Liver (tissue), 9 donors: ENCODE data around the gene STOM. TPM values are rescaled to one million over a fixed set of nuclear protein-coding genes. Genes with fewer than 3 reads are reported as not detected.

ENCODE experiments used
- DNase-seq: peaks from one replicate; pipeline ENCODE4 v3.0.0-alpha.2; 2017; ENCODE audit warnings: low spot score
- H3K27ac ChIP-seq, 2 donors: one replicate each; pipeline ENCODE4 v1.7.0; 2013; ENCODE audit warnings: inconsistent platforms in 2 of 2, low read length in 2 of 2, control low read depth in 1 of 2, low read depth in 1 of 2, mild to moderate bottlenecking in 1 of 2
- H3K27me3 ChIP-seq, 4 donors: one replicate each; pipeline versions ENCODE4 v1.6.1 to v1.7.0; 2013; ENCODE audit warnings: low read length in 3 of 4, inconsistent platforms in 1 of 4, mild to moderate bottlenecking in 1 of 4, moderate library complexity in 1 of 4; ENCODE audit not compliant: control insufficient read depth in 4 of 4, insufficient read depth in 4 of 4
- H3K36me3 ChIP-seq, 4 donors: one replicate each; pipeline versions ENCODE4 v1.6.1 to v1.7.0; 2013; ENCODE audit warnings: low read length in 3 of 4, mild to moderate bottlenecking in 3 of 4, low read depth in 1 of 4, moderate library complexity in 1 of 4; ENCODE audit not compliant: control insufficient read depth in 4 of 4, insufficient read depth in 3 of 4
- H3K4me1 ChIP-seq, 4 donors: one replicate each; pipeline versions ENCODE4 v1.6.1 to v1.7.0; 2013; ENCODE audit warnings: low read length in 3 of 4, mild to moderate bottlenecking in 3 of 4, moderate library complexity in 1 of 4; ENCODE audit not compliant: control insufficient read depth in 4 of 4, insufficient read depth in 4 of 4
- H3K4me3 ChIP-seq, 3 donors: one replicate each; pipeline versions ENCODE4 v1.6.1 to v1.7.0; 2013; ENCODE audit warnings: low read length in 3 of 3, control low read depth in 1 of 3, low read depth in 1 of 3, mild to moderate bottlenecking in 1 of 3
- H3K9ac ChIP-seq, 2 donors: one replicate each; pipeline ENCODE4 v1.7.0; 2013; ENCODE audit warnings: low read length in 2 of 2, mild to moderate bottlenecking in 2 of 2, moderate library complexity in 2 of 2, control low read depth in 1 of 2, low read depth in 1 of 2
- H3K9me3 ChIP-seq, 4 donors: one replicate each; pipeline versions ENCODE4 v1.6.1 to v1.7.0; 2013; ENCODE audit warnings: low read length in 3 of 4; ENCODE audit not compliant: control insufficient read depth in 4 of 4
- EGR1 ChIP-seq, 2 donors: IDR thresholded peaks; 2 replicates each; pipeline ENCODE4 v1.6.1; 2016 to 2018; ENCODE audit warnings: antibody characterized with exemption in 2 of 2, low read depth in 2 of 2
- FOXA1 ChIP-seq: IDR thresholded peaks from 2 replicates; pipeline ENCODE4 v1.6.1; 2016; ENCODE audit warnings: antibody characterized with exemption
- FOXA2 ChIP-seq: IDR thresholded peaks from 2 replicates; pipeline ENCODE4 v1.6.1; 2016; ENCODE audit warnings: antibody characterized with exemption
- GABPA ChIP-seq, 2 donors: IDR thresholded peaks in 1 of 2; conservative IDR thresholded peaks in 1 of 2; 2 replicates each; pipeline ENCODE4 v1.6.1; 2016; ENCODE audit warnings: antibody characterized with exemption in 2 of 2, mild to moderate bottlenecking in 1 of 2, moderate library complexity in 1 of 2
- HNF4A ChIP-seq, 2 donors: conservative IDR thresholded peaks; 2 replicates each; pipeline ENCODE4 v1.6.1; 2016; ENCODE audit warnings: antibody characterized with exemption in 2 of 2, mild to moderate bottlenecking in 2 of 2
- HNF4G ChIP-seq: IDR thresholded peaks from 2 replicates; pipeline ENCODE4 v1.6.1; 2016; ENCODE audit warnings: antibody characterized with exemption
- JUND ChIP-seq, 2 donors: IDR thresholded peaks; 2 replicates each; pipeline ENCODE4 v1.6.1; 2016; ENCODE audit warnings: antibody characterized with exemption in 2 of 2
- NR2F2 ChIP-seq: IDR thresholded peaks from 2 replicates; pipeline ENCODE4 v1.6.1; 2016; ENCODE audit warnings: antibody characterized with exemption
- RAD21 ChIP-seq, 2 donors: IDR thresholded peaks; 2 replicates each; pipeline ENCODE4 v1.6.1; 2016; ENCODE audit warnings: antibody characterized with exemption in 2 of 2, mild to moderate bottlenecking in 2 of 2
- RXRA ChIP-seq, 2 donors: IDR thresholded peaks; 2 replicates each; pipeline ENCODE4 v1.6.1; 2017 to 2018; ENCODE audit warnings: antibody characterized with exemption in 2 of 2, mild to moderate bottlenecking in 1 of 2
- SP1 ChIP-seq: IDR thresholded peaks from 2 replicates; pipeline ENCODE4 v1.6.1; 2018; ENCODE audit warnings: antibody characterized with exemption, mild to moderate bottlenecking
- TAF1 ChIP-seq: conservative IDR thresholded peaks from 2 replicates; pipeline ENCODE4 v1.6.1; 2016; ENCODE audit warnings: antibody characterized with exemption, mild to moderate bottlenecking
- YY1 ChIP-seq: IDR thresholded peaks from 2 replicates; pipeline ENCODE4 v1.6.1; 2016; ENCODE audit warnings: antibody characterized with exemption, mild to moderate bottlenecking
- WGBS: extraction: QIAGEN DNeasy Blood & Tissue Kit; methylation state at CpG from one replicate; pipeline ENCODE4 v1.1.7; 2013; 5-methylcytosine and 5-hydroxymethylcytosine counted together
- polyA plus RNA-seq, 2 donors: library from polyadenylated mRNA; stranded (reverse) in 1 of 2; unstranded in 1 of 2; fragments of 200-250 nt in 1 of 2; fragments of >200 nt in 1 of 2; fragmentation: Nextera tagmentation in 1 of 2; extraction: Ambion mirVana in 1 of 2; gene quantifications; one replicate each; pipeline versions ENCODE4 v1.2.1 to v1.2.3, GENCODE V29; 2013 to 2015
- total RNA-seq, 2 donors: library from RNA; depleted of rRNA; stranded (reverse); fragments of >200 nt; gene quantifications; one replicate each; pipeline ENCODE4 v1.2.3, GENCODE V29; 2014
- TF ChIP-seq, protein P1 (sequence below): IDR thresholded peaks from 2 replicates; pipeline ENCODE4 v1.6.1; 2016; ENCODE audit warnings: antibody characterized with exemption
- TF ChIP-seq, protein P2 (sequence below): IDR thresholded peaks from 2 replicates; pipeline ENCODE4 v1.6.1; 2016; ENCODE audit warnings: antibody characterized with exemption
- TF ChIP-seq, protein P3 (sequence below): IDR thresholded peaks from 2 replicates; pipeline ENCODE4 v1.6.1; 2016; ENCODE audit warnings: antibody characterized with exemption
- TF ChIP-seq, protein P4 (sequence below): fragments of 150-350 bp; IDR thresholded peaks from 2 replicates; pipeline ENCODE4 v1.5.1; 2017; ENCODE audit warnings: improper control_type of control experiment, low read depth, low read length; ENCODE audit not compliant: missing input control
- TF ChIP-seq, protein P5 (sequence below): IDR thresholded peaks from 2 replicates; pipeline ENCODE4 v1.6.1; 2016; ENCODE audit warnings: antibody characterized with exemption, mild to moderate bottlenecking
- donor health status: healthy.
- donor health status: healthy.
- donor health status: healthy.
- donor health status: healthy.
- donor health status: healthy.

Gene STOM
- total and polyA plus RNA-seq, 4 donors = 150 to 398 (median 265) TPM

DNA sequence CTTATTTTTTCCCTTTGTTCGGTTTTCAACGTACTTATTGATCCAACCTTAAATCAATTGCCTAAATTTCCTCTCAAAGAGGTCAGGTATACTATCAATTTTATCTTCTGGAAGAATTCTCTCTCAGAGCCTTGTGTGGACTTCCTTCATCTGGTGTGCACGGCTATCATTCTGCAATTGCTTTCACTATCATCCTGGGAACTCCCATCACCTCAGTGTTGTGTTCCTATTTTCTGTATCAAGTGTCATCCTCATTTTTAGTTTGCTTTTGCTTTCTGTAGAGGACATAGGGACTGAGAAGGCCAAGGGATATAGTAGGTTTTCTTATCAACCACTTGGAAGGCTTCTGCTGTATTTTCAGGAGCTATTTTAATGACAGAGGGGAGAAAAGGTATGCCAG, 11.3 kb downstream of the STOM start:
- H3K36me3 ChIP-seq = peaks cover 3 to 19% (median 14%) of the 10 kb centered on the region in 4 donors
- TF ChIP-seq, protein P1, sequence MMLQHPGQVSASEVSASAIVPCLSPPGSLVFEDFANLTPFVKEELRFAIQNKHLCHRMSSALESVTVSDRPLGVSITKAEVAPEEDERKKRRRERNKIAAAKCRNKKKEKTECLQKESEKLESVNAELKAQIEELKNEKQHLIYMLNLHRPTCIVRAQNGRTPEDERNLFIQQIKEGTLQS = no peak
- no peak for TF ChIP-seq RXRA (IDR thresholded peaks at IDR 0.05)
- TF ChIP-seq HNF4A (conservative IDR thresholded peaks at IDR 0.05) = no peak
- TF ChIP-seq NR2F2 = no peak
- H3K27me3 ChIP-seq = no peaks in the 10 kb centered on the region
- peak overlapping the region; percentile 17 to 60 for H3K9ac ChIP-seq
- no peak for DNase-seq
- peaks cover 7 to 38% (median 22%) of the 10 kb centered on the region in 4 donors for H3K4me1 ChIP-seq
- H3K4me3 ChIP-seq = no peak overlapping the region
- H3K9me3 ChIP-seq = no peaks in the 10 kb centered on the region
- peak overlapping the region; percentile 77 to 79 for H3K27ac ChIP-seq
- 15% methylated on average over 3 of the region's 3 CpGs for WGBS

DNA sequence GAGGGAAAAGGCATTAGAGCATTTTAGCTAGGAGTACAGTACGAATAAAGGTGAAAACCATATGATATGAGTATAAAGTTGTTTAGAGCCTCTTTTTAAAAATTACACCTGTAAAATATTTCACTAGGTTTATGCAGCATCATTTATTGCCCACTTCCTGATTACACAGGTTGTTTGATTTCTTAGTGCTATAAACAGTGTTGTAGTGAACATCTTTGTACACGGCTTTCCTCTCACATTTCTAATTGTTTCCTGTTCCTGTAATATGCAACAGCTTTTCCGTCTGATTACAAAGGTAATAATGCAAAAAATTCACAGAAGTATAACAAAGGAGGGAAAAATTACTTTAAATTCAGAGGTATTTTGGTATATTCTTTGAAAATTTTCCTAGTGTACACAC, 13.0 kb downstream of the STOM start:
- Histone ChIP-seq H3K27ac (peak overlapping the region; percentile 61 to 65), H3K36me3 (peaks cover 6 to 34% (median 26%) of the 10 kb centered on the region in 4 donors), H3K4me1 (peaks cover 7 to 24% (median 13%) of the 10 kb centered on the region in 4 donors), H3K9me3 (no peaks in the 10 kb centered on the region), H3K27me3 (no peaks in the 10 kb centered on the region), H3K4me3 (no peak overlapping the region), H3K9ac (no peak overlapping the region)
- WGBS = 73% methylated on average over 3 of the region's 3 CpGs
- TF ChIP-seq SP1 = no peak
- no peak for TF ChIP-seq EGR1 (IDR thresholded peaks at IDR 0.05; ENCODE audit: low read depth in 2 of 2)
- no peak for TF ChIP-seq JUND (IDR thresholded peaks at IDR 0.05)
- TF ChIP-seq FOXA2 = no peak
- TF ChIP-seq FOXA1 = no peak
- TF ChIP-seq GABPA (IDR thresholded peaks at IDR 0.05 in 1 of 2, conservative IDR thresholded peaks at IDR 0.05 in 1 of 2) = no peak
- TF ChIP-seq, protein P2, sequence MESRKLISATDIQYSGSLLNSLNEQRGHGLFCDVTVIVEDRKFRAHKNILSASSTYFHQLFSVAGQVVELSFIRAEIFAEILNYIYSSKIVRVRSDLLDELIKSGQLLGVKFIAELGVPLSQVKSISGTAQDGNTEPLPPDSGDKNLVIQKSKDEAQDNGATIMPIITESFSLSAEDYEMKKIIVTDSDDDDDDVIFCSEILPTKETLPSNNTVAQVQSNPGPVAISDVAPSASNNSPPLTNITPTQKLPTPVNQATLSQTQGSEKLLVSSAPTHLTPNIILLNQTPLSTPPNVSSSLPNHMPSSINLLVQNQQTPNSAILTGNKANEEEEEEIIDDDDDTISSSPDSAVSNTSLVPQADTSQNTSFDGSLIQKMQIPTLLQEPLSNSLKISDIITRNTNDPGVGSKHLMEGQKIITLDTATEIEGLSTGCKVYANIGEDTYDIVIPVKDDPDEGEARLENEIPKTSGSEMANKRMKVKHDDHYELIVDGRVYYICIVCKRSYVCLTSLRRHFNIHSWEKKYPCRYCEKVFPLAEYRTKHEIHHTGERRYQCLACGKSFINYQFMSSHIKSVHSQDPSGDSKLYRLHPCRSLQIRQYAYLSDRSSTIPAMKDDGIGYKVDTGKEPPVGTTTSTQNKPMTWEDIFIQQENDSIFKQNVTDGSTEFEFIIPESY = no peak
- TF ChIP-seq, protein P1 = no peak
- TF ChIP-seq, protein P3, sequence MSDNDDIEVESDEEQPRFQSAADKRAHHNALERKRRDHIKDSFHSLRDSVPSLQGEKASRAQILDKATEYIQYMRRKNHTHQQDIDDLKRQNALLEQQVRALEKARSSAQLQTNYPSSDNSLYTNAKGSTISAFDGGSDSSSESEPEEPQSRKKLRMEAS = no peak
- no peak for TF ChIP-seq RAD21 (IDR thresholded peaks at IDR 0.05)
- no peak for TF ChIP-seq RXRA (IDR thresholded peaks at IDR 0.05)
- TF ChIP-seq, protein P4, sequence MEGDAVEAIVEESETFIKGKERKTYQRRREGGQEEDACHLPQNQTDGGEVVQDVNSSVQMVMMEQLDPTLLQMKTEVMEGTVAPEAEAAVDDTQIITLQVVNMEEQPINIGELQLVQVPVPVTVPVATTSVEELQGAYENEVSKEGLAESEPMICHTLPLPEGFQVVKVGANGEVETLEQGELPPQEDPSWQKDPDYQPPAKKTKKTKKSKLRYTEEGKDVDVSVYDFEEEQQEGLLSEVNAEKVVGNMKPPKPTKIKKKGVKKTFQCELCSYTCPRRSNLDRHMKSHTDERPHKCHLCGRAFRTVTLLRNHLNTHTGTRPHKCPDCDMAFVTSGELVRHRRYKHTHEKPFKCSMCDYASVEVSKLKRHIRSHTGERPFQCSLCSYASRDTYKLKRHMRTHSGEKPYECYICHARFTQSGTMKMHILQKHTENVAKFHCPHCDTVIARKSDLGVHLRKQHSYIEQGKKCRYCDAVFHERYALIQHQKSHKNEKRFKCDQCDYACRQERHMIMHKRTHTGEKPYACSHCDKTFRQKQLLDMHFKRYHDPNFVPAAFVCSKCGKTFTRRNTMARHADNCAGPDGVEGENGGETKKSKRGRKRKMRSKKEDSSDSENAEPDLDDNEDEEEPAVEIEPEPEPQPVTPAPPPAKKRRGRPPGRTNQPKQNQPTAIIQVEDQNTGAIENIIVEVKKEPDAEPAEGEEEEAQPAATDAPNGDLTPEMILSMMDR = no peak
- no peak for TF ChIP-seq YY1
- no peak for TF ChIP-seq HNF4G
- no peak for TF ChIP-seq HNF4A (conservative IDR thresholded peaks at IDR 0.05)
- TF ChIP-seq TAF1 = no peak
- TF ChIP-seq, protein P5, sequence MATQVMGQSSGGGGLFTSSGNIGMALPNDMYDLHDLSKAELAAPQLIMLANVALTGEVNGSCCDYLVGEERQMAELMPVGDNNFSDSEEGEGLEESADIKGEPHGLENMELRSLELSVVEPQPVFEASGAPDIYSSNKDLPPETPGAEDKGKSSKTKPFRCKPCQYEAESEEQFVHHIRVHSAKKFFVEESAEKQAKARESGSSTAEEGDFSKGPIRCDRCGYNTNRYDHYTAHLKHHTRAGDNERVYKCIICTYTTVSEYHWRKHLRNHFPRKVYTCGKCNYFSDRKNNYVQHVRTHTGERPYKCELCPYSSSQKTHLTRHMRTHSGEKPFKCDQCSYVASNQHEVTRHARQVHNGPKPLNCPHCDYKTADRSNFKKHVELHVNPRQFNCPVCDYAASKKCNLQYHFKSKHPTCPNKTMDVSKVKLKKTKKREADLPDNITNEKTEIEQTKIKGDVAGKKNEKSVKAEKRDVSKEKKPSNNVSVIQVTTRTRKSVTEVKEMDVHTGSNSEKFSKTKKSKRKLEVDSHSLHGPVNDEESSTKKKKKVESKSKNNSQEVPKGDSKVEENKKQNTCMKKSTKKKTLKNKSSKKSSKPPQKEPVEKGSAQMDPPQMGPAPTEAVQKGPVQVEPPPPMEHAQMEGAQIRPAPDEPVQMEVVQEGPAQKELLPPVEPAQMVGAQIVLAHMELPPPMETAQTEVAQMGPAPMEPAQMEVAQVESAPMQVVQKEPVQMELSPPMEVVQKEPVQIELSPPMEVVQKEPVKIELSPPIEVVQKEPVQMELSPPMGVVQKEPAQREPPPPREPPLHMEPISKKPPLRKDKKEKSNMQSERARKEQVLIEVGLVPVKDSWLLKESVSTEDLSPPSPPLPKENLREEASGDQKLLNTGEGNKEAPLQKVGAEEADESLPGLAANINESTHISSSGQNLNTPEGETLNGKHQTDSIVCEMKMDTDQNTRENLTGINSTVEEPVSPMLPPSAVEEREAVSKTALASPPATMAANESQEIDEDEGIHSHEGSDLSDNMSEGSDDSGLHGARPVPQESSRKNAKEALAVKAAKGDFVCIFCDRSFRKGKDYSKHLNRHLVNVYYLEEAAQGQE = no peak
- TF ChIP-seq NR2F2 = no peak
- no peak for DNase-seq
